Esophagus squamous epithelium (tissue), 5 donors: Measurements from ENCODE around the gene SLC11A1. TPM values are rescaled to one million over a fixed set of nuclear protein-coding genes. Genes with fewer than 3 reads are reported as not detected.

ENCODE experiments used
- DNase-seq: peaks from one replicate; lab custom pipeline; 2025; lab: John Stamatoyannopoulos, UW
- H3K27ac ChIP-seq, 4 donors: fragments of 200-600 bp; sonication (generic); one replicate each; pipeline ENCODE4 v1.5.1; 2016 to 2019; ENCODE audit warnings: mild to moderate bottlenecking in 1 of 4
- H3K27me3 ChIP-seq, 4 donors: fragments of 200-600 bp; sonication (generic); 1 replicate in 3 of 4; 2 replicates in 1 of 4; pipeline versions ENCODE4 v1.5.1 to v1.6.0; 2017 to 2021; ENCODE audit warnings: antibody characterized with exemption in 1 of 4
- H3K36me3 ChIP-seq, 3 donors: fragments of 200-600 bp; sonication (generic); one replicate each; pipeline ENCODE4 v1.5.1; 2016 to 2019
- H3K4me1 ChIP-seq, 3 donors: fragments of 200-600 bp; sonication (generic); one replicate each; pipeline ENCODE4 v1.5.1; 2017 to 2019
- H3K4me3 ChIP-seq, 4 donors: fragments of 200-600 bp; sonication (generic); 1 replicate in 3 of 4; 2 replicates in 1 of 4; pipeline ENCODE4 v1.5.1; 2016 to 2019; ENCODE audit warnings: mild to moderate bottlenecking in 2 of 4, moderate library complexity in 1 of 4
- H3K9me3 ChIP-seq, 3 donors: fragments of 200-600 bp; sonication (generic); one replicate each; pipeline ENCODE4 v1.5.1; 2016 to 2019
- POLR2A ChIP-seq, 4 donors: fragments of 450-650 bp; IDR thresholded peaks; one replicate each; pipeline ENCODE4 v1.6.1; 2017; ENCODE audit warnings: antibody characterized with exemption in 4 of 4, mild to moderate bottlenecking in 4 of 4, moderate library complexity in 3 of 4
- WGBS, 2 donors: methylation state at CpG; one replicate each; pipeline ENCODE4 v1.1.5; 2018; 5-methylcytosine and 5-hydroxymethylcytosine counted together
- intact Hi-C: fragments of 100-400 bp; cut with DNase I; formaldehyde crosslinking; loops from one replicate; pipeline ENCODE4 v1.15.0; 2022
- total RNA-seq, 4 donors: library from RNA; depleted of rRNA; stranded (reverse); fragments of >200 nt; gene quantifications; one replicate each; pipeline ENCODE4 v1.1.0, GENCODE V29; 2016
- TF ChIP-seq, protein P1 (sequence below), 6 experiments: fragments of 450-650 bp in 4 of 6; fragments of 200-600 bp in 2 of 6; sonication (generic) in 2 of 6; IDR thresholded peaks; one replicate each; pipeline ENCODE4 v1.5.1; 2016 to 2019; ENCODE audit warnings: antibody characterized with exemption in 6 of 6, mild to moderate bottlenecking in 4 of 6, moderate library complexity in 4 of 6
- donor health status: DM: yes; HTN: yes; CAD: no.

The SLC11A1 gene
- total RNA-seq, 4 donors from 2014 or later: 1.7 to 10.6 (median 8.7) TPM

DNA sequence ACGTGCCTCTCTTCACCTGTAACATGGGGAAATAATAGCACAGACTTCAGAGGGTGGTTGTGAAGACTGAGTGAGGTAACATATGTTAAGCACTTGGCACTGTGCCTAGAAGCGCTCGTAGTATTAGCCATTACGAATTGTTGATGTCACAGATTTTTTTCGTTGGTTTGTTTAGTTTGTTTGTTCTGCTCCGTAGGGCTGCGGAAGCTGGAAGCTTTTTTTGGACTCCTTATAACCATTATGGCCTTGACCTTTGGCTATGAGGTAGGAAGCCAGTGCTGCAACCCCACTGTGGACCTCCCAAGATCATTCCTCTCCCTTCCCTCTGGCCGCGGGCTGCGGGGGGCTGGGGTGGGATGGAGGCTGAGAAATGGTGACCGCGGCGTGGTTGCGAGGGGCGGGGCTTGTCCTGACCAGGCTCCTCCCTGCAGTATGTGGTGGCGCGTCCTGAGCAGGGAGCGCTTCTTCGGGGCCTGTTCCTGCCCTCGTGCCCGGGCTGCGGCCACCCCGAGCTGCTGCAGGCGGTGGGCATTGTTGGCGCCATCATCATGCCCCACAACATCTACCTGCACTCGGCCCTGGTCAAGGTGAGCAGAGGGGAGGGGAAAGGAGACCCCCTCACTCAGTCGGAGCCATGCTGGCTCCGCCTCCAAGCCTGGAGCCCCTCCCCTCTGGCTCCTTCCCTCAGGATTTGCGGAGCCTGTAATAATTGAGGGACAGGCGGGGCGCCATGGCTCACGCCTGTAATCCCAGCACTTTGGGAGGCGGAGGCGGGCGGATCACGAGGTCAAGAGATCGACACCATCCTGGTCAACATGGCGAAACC, 5.5 kb downstream of the SLC11A1 start:
- Histone ChIP-seq H3K4me1 (peaks cover 12 to 37% (median 21%) of the 10 kb centered on the region in 3 donors), H3K9me3 (no peaks in the 10 kb centered on the region), H3K4me3 (peak overlapping the region; percentile 3 to 57 (median 36)), H3K27ac (peak overlapping the region; percentile 4 to 51 (median 16)), H3K36me3 (no peaks in the 10 kb centered on the region), H3K27me3 (no peaks in the 10 kb centered on the region)
- TF ChIP-seq POLR2A (IDR thresholded peaks at IDR 0.05): no peak
- TF ChIP-seq, protein P1, sequence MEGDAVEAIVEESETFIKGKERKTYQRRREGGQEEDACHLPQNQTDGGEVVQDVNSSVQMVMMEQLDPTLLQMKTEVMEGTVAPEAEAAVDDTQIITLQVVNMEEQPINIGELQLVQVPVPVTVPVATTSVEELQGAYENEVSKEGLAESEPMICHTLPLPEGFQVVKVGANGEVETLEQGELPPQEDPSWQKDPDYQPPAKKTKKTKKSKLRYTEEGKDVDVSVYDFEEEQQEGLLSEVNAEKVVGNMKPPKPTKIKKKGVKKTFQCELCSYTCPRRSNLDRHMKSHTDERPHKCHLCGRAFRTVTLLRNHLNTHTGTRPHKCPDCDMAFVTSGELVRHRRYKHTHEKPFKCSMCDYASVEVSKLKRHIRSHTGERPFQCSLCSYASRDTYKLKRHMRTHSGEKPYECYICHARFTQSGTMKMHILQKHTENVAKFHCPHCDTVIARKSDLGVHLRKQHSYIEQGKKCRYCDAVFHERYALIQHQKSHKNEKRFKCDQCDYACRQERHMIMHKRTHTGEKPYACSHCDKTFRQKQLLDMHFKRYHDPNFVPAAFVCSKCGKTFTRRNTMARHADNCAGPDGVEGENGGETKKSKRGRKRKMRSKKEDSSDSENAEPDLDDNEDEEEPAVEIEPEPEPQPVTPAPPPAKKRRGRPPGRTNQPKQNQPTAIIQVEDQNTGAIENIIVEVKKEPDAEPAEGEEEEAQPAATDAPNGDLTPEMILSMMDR (IDR thresholded peaks at IDR 0.05): no peak
- no peak for DNase-seq
- 15 to 17% methylated on average over 8 to 28 of the region's 38 CpGs for WGBS, 2 donors
- intact Hi-C loops: no loop called here

- no peak for DNase-seq
- H3K36me3 ChIP-seq: no peaks in the 10 kb centered on the region
- intact Hi-C loops: no loop called here
- peaks cover 7 to 26% (median 15%) of the 10 kb centered on the region in 3 donors for H3K4me1 ChIP-seq
- H3K27ac ChIP-seq: no peak overlapping the region
- H3K4me3 ChIP-seq: no peak overlapping the region
- TF ChIP-seq POLR2A (IDR thresholded peaks at IDR 0.05): no peak
- TF ChIP-seq, protein P1 (IDR thresholded peaks at IDR 0.05): no peak
- H3K27me3 ChIP-seq: no peaks in the 10 kb centered on the region
- 85 to 87% methylated on average over 11 to 13 of the region's 17 CpGs for WGBS, 2 donors
- no peaks in the 10 kb centered on the region for H3K9me3 ChIP-seq
Measured at GRCh38 chr2:218389333-218390150, 7.5 kb downstream of the SLC11A1 start.

DNA sequence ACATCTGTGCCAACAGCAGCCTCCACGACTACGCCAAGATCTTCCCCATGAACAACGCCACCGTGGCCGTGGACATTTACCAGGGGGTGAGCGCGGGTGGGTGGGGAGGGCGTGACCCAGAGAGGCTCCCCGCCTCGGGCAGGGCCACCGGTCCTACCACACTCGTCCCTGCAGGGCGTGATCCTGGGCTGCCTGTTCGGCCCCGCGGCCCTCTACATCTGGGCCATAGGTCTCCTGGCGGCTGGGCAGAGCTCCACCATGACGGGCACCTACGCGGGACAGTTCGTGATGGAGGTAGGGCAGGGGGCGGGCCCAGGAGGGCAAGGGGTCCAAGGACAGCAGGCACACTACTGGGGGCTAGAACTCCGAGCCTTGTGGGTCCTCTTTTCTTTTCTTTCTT, 9.1 kb downstream of the SLC11A1 start:
- Histone ChIP-seq H3K36me3 (no peaks in the 10 kb centered on the region), H3K4me3 (no peak overlapping the region), H3K27me3 (no peaks in the 10 kb centered on the region), H3K27ac (no peak overlapping the region), H3K9me3 (no peaks in the 10 kb centered on the region), H3K4me1 (peaks cover 13 to 35% (median 15%) of the 10 kb centered on the region in 3 donors)
- 89 to 99% methylated on average over 6 to 9 of the region's 23 CpGs for WGBS, 2 donors
- intact Hi-C loops: no loop called here
- no peak for DNase-seq
- TF ChIP-seq, protein P1 (IDR thresholded peaks at IDR 0.05): no peak
- no peak for TF ChIP-seq POLR2A (IDR thresholded peaks at IDR 0.05)

DNA sequence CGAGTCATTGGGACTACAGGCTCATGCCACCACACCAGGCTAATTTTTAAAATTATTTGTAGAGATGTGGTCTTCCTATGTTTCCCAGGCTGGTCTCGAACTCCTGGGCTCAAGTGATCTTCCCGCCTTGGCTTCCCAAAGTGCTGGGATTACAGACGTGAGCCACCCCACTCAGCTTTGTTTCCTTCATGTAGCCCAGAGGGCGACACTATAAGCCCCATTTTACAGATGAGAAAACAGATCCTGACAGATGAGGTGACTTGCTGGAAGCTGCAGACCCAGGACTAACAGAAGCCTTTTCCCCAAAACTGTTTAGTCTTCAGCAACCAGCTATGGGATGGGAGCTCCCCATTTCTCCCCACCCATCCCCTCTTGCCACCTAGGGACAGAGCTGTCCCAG, 10.4 kb downstream of the SLC11A1 start:
- Histone ChIP-seq H3K36me3 (no peaks in the 10 kb centered on the region), H3K4me3 (no peak overlapping the region), H3K9me3 (no peaks in the 10 kb centered on the region), H3K27ac (no peak overlapping the region), H3K4me1 (peaks cover 15 to 39% (median 17%) of the 10 kb centered on the region in 3 donors), H3K27me3 (no peaks in the 10 kb centered on the region)
- TF ChIP-seq POLR2A (IDR thresholded peaks at IDR 0.05): no peak
- TF ChIP-seq, protein P1 (IDR thresholded peaks at IDR 0.05): no peak
- no peak for DNase-seq
- intact Hi-C loops: no loop called here
- WGBS, 2 donors: 81% methylated on average over 4 of the region's 5 CpGs; no CpG with 5 or more reads in 1 of the 2 donors
